ENCODE data around the gene CD7.

The CD7 gene

GRCh38 chr17:82325286-82326180 lies 8.1 kb upstream of the CD7 start:
- Histone ChIP-seq H3K36me3 (no peaks in the 10 kb centered on the region), H3K4me1 (peaks cover 24% of the 10 kb centered on the region), H3K4me3 (ENCODE audit: low read depth, low read length) (no peak overlapping the region), H3K27me3 (no peaks in the 10 kb centered on the region), H3K9me3 (no peaks in the 10 kb centered on the region)
- DNase-seq, result no peak
- TF ChIP-seq CTCF (IDR thresholded peaks at IDR 0.05; ENCODE audit: low read depth, low read length), result no peak

- peak; percentile 19 for DNase-seq
- no peak for TF ChIP-seq CTCF (IDR thresholded peaks at IDR 0.05; ENCODE audit: low read depth, low read length)
- no peaks in the 10 kb centered on the region for H3K9me3 ChIP-seq
- no peaks in the 10 kb centered on the region for H3K36me3 ChIP-seq
- H3K4me3 ChIP-seq (ENCODE audit: low read depth, low read length), result no peak overlapping the region
- peaks cover 20% of the 10 kb centered on the region for H3K4me1 ChIP-seq
- no peaks in the 10 kb centered on the region for H3K27me3 ChIP-seq
These were observed 7.3 kb upstream of the CD7 start for GRCh38 chr17:82324566-82325285.

DNA sequence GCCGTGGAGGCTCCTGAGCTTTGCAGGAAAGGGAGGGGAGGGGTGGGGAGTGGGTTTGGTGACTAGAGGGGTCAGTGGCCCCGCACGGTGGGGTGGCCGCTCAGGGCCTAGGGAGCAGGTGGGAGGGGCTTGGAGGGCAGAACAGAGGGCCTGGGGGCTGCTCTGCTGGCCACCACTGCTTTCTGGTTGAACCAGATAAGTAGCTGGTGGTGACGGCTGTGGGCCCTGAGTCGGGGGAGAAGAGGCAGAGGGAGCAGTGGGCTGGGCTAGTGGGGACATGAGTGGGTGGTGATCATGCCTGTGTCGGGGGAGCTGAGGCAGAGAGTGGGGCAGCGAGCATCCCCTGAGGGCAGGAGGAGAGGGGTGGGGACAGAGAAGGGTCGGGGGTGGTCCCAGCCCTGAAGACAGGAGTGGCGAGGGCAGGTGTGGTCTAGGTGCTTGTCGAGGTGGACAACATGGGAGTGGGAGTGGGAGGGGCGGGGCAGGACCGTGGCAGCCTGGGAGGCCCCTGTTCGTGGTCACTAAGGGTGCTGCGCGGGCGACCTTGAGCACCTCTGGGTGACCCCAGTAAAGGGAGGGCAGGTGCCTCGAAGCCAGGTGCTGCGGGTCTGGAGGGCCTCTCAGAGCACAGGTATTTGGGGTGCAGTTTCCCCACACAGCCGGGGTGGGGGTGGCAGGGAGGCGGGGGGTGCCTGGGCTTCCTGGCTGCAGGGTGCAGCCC lies 6.3 kb upstream of the CD7 start:
- Histone ChIP-seq H3K27me3 (no peaks in the 10 kb centered on the region), H3K4me3 (ENCODE audit: low read depth, low read length) (no peak overlapping the region), H3K36me3 (no peaks in the 10 kb centered on the region), H3K4me1 (peaks cover 10% of the 10 kb centered on the region), H3K9me3 (no peaks in the 10 kb centered on the region)
- TF ChIP-seq CTCF (IDR thresholded peaks at IDR 0.05; ENCODE audit: low read depth, low read length), result no peak
- DNase-seq, result peak; percentile 13

DNA sequence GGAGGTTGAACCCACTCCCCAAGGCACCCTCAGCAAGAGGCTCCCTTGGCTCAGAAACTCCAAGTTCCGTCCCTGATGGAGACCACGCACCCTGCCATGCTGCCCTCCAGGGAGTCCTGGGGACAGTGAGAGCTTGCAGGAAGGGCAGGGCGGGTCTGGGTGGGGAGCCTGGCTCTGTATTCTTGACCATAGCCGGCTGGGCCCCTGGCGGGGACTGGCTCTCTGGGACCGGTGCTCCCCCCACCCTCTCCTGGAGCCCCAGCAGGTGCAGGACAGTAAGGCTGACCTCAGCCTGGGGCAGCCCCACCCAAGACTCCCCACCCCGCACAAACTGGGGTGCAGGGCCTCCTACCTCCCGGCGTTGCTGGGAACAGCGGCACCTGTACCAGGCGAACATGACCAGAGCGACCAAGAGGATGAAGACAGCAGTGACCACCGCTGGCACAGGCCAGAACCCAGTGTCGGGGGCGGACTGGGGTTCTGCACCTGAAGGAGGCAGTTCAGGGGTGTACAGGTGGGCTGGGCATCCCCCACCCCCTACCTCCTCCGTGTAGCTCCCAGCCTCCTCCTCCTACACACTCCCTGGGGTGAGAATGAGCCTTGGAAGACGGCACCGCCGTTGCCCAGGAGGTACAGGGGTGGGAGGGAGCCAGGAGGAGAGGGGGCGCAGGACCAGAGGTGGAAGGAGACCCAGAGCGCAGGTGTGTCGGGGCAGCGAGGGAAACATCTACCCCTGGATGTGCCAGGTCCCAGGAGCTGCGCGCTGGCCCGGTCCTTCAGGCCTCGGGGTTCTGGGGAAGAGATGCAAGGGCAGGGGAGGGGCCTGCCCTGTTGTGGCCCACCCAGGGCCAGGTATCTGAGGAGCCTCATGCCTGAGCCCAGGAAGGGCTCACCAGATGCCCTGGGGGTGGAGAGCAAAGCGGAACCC lies 5.4 kb upstream of the CD7 start:
- Histone ChIP-seq H3K27me3 (no peaks in the 10 kb centered on the region), H3K4me3 (ENCODE audit: low read depth, low read length) (no peak overlapping the region), H3K36me3 (no peaks in the 10 kb centered on the region), H3K4me1 (peaks cover 2% of the 10 kb centered on the region; the same call in 1 of the 2 replicates), H3K9me3 (no peaks in the 10 kb centered on the region)
- TF ChIP-seq CTCF (IDR thresholded peaks at IDR 0.05; ENCODE audit: low read depth, low read length), result no peak
- peak; percentile 17 for DNase-seq

DNA sequence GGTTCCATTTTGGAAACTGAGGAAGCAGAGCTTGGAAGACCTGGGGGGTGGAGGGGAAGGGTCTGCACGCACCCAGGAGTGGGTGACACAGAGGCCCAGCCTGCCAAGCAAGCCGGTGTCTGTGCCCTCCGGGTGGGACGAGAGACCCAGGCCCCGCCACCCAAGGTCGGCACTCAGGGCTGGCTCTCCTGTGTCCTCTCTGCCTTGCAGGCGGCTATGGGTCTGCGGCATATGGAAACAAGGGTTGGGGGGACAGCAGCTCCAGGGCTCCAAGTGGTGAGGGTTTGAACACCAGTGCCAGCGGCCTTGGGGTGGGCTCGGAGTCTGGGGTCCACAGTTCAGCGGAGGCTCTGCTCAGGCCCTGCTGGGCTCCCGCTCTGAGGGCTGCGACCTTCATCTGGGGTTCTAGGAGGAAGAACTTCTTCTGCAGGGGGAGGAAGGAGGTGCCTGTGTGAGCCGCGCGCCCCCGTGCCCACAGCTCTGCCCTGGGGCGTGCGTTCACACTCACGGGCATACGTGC lies 4.6 kb upstream of the CD7 start:
- Histone ChIP-seq H3K4me3 (ENCODE audit: low read depth, low read length) (no peak overlapping the region), H3K9me3 (no peaks in the 10 kb centered on the region), H3K27me3 (no peaks in the 10 kb centered on the region), H3K4me1 (peaks cover 2% of the 10 kb centered on the region; the same call in 1 of the 2 replicates), H3K36me3 (no peaks in the 10 kb centered on the region)
- no peak for TF ChIP-seq CTCF (IDR thresholded peaks at IDR 0.05; ENCODE audit: low read depth, low read length)
- DNase-seq, result peak; percentile 13
